Measurements from ENCODE around the gene ITM2C.

- no peak for TF ChIP-seq POLR2AphosphoS5 (IDR thresholded peaks at IDR 0.05; ENCODE audit: low read depth)
- no peak for TF ChIP-seq CREB1 (CRISPR knock-in tag; IDR thresholded peaks at IDR 0.05; ENCODE audit: low read depth)
- TF ChIP-seq EZH2 (IDR thresholded peaks at IDR 0.05; ENCODE audit: low read depth, unreplicated experiment), result no peak
- no peak for TF ChIP-seq CTCF (conservative IDR thresholded peaks at IDR 0.05; ENCODE audit: low read depth in 2 of 2)
- no peak for TF ChIP-seq ZNF114 (CRISPR knock-in tag; IDR thresholded peaks at IDR 0.05)
- TF ChIP-seq REST (IDR thresholded peaks at IDR 0.05; ENCODE audit: unreplicated experiment), result no peak
- no peak for TF ChIP-seq EZH2phosphoT487 (IDR thresholded peaks at IDR 0.05; ENCODE audit: unreplicated experiment)
These were observed 28.6 kb downstream of the ITM2C start for GRCh38 chr2:230893338-230893737.
